ENCODE measurements around the gene RAD54L2.

DNA sequence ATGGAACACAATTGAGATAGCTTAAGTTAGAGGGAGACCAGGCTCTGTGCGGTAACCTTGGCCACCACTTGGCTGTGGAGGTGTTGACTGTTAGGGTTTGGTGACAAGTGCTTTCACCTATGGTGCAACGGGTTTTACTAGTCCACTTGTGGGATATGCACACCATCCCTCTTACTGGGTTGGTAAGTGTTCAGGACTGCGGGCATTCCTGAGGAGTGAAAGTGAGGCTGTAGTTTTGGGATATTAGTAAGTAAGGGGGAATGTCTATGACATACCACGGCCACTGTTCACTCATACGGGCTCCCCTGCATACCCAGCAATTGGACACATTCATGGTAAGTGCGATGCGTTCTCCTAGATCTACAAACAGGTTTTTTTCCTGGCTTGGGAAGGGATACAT lies 8.0 kb upstream of the RAD54L2 start:
- no peak for TF ChIP-seq POLR2A (IDR thresholded peaks at IDR 0.05)
- TF ChIP-seq, protein P1, sequence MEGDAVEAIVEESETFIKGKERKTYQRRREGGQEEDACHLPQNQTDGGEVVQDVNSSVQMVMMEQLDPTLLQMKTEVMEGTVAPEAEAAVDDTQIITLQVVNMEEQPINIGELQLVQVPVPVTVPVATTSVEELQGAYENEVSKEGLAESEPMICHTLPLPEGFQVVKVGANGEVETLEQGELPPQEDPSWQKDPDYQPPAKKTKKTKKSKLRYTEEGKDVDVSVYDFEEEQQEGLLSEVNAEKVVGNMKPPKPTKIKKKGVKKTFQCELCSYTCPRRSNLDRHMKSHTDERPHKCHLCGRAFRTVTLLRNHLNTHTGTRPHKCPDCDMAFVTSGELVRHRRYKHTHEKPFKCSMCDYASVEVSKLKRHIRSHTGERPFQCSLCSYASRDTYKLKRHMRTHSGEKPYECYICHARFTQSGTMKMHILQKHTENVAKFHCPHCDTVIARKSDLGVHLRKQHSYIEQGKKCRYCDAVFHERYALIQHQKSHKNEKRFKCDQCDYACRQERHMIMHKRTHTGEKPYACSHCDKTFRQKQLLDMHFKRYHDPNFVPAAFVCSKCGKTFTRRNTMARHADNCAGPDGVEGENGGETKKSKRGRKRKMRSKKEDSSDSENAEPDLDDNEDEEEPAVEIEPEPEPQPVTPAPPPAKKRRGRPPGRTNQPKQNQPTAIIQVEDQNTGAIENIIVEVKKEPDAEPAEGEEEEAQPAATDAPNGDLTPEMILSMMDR (IDR thresholded peaks at IDR 0.05) = no peak
- no peak for TF ChIP-seq POLR2AphosphoS5 (IDR thresholded peaks at IDR 0.05)

All from prostate gland (tissue), 2 donors.